NCI-H1436 treated with DMSO at 0.1 percent for 48 hours (cell line): Measurements from ENCODE around the gene EXOC3L1.

Experiments used
- DNase-seq: peaks from one replicate; lab custom pipeline; 2025; lab: John Stamatoyannopoulos, UW

Gene EXOC3L1

GRCh38 chr16:67181346-67181745 lies 8.6 kb downstream of the EXOC3L1 start:
- DNase-seq = no peak

- DNase-seq = no peak
These were observed 9.8 kb downstream of the EXOC3L1 start for GRCh38 chr16:67180166-67180565.

- no peak for DNase-seq
These were observed 10.4 kb downstream of the EXOC3L1 start for GRCh38 chr16:67179421-67180080.

GRCh38 chr16:67177743-67178699 lies 11.9 kb downstream of the EXOC3L1 start:
- DNase-seq = no peak

GRCh38 chr16:67176662-67177061 lies 13.3 kb downstream of the EXOC3L1 start:
- no peak for DNase-seq

GRCh38 chr16:67174706-67175231 lies 15.2 kb downstream of the EXOC3L1 start:
- no peak for DNase-seq

GRCh38 chr16:67173808-67174705 lies 15.9 kb downstream of the EXOC3L1 start:
- no peak for DNase-seq

- no peak for DNase-seq
These were observed 16.6 kb downstream of the EXOC3L1 start for GRCh38 chr16:67173323-67173722.

- DNase-seq = no peak
These were observed 18.8 kb downstream of the EXOC3L1 start for GRCh38 chr16:67170949-67171649.

- no peak for DNase-seq
These were observed 19.6 kb downstream of the EXOC3L1 start, which contains the start of gene NOL3 for GRCh38 chr16:67170168-67170948. Gene NOL3, plus strand, starts transcription at chr16:67170538.

GRCh38 chr16:67169642-67170167 lies 20.2 kb downstream of the EXOC3L1 start:
- peak; percentile 31 for DNase-seq

GRCh38 chr16:67169011-67169451 lies 20.9 kb downstream of the EXOC3L1 start:
- no peak for DNase-seq

GRCh38 chr16:67167588-67167987 lies 22.3 kb downstream of the EXOC3L1 start:
- no peak for DNase-seq

- DNase-seq = no peak
These were observed 23.3 kb downstream of the EXOC3L1 start for GRCh38 chr16:67166598-67167168.

GRCh38 chr16:67166110-67166547 lies 23.8 kb downstream of the EXOC3L1 start:
- no peak for DNase-seq

GRCh38 chr16:67165121-67166078 lies 24.5 kb downstream of the EXOC3L1 start:
- DNase-seq = no peak

- DNase-seq = no peak
These were observed 25.3 kb downstream of the EXOC3L1 start, which contains the start of gene HSF4 for GRCh38 chr16:67164599-67165061. Gene HSF4, plus strand, starts transcription at chr16:67164745. Its CDS starts 67 bp downstream, at chr16:67164812.

GRCh38 chr16:67163999-67164558 lies 25.9 kb downstream of the EXOC3L1 start:
- DNase-seq = no peak
